ENCODE data around the gene CDKN2C.
"Not testable (repeated sequence)": the region's sequence is repeated elsewhere in the genome, so short reads cannot be mapped to it uniquely, and the experiment has no call there.

CDKN2C gene

DNA sequence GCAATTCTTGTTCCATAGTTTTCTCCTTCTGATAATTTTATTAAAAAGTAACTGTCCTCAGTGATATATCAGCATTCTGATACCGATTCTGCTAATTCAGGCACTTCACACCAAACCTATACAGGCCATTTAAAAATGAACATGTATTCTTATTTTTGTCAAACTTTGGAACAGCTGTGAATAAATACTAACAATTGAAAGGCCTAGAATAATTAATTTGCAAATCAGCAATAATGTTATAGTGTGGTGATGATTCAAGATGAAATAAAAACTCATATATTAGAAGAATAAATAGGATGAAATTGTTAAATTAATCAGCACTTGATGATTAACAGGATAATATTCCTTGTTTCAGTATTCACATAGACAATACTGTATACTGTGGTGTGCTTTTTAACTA is 9.9 kb downstream of the CDKN2C start:
- no peak for DNase-seq (ENCODE audit: low read depth)

DNA sequence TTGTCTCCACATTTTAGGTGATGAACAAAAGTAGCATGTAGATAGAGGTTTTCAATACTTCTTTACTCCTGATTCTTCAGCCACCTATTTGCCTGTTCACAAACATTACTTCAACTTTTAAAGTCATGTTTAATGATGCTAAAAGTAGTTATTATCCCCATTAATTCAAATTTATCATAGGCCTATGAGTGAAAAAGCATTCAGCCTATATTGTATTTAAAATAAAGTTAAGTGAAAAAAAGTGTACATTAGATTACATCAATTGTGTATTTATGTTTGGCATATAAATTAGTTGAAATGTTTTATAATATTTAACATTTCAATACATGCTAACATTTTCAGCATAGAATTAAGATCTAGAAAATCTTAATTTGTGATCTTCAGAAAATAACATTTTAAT is 10.5 kb downstream of the CDKN2C start:
- no peak for DNase-seq (ENCODE audit: low read depth)

DNA sequence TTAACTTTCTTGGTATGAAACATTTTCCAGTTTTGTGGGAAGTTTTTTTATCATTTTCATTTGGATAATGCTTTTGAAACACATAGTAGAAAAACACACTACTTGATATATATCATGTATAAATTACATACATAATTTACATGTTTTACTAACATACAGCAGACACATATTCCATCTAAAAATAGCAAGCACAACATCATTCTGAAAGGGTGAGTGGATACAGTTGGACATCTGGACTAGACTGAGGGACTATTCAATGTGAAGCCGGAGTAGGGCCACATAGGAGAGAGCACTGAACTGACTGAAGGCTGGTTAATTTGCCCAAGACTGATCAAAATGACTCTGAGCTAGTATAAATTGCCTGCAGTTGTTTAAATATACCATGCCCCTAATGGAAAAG is 11.7 kb downstream of the CDKN2C start:
- DNase-seq (ENCODE audit: low read depth): peak; percentile 46

DNA sequence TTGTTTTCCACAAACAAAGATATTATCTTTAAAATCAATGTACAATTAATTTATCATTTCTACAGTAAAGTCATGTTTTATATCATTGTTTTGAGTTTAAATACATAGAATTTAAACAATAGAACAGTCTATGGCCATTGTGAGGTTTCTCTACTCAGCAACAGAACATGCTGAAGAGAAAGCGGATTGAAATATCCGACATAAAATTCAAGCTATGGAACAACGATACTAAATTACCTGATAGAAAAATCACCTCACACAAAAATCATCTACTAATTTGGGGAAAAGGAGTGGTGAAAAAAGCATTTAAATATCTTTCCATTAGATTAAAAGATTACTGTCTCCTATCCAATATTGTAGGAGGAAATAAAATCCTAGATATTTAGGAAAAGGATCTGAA is 12.6 kb downstream of the CDKN2C start:
- DNase-seq (ENCODE audit: low read depth): no peak

DNA sequence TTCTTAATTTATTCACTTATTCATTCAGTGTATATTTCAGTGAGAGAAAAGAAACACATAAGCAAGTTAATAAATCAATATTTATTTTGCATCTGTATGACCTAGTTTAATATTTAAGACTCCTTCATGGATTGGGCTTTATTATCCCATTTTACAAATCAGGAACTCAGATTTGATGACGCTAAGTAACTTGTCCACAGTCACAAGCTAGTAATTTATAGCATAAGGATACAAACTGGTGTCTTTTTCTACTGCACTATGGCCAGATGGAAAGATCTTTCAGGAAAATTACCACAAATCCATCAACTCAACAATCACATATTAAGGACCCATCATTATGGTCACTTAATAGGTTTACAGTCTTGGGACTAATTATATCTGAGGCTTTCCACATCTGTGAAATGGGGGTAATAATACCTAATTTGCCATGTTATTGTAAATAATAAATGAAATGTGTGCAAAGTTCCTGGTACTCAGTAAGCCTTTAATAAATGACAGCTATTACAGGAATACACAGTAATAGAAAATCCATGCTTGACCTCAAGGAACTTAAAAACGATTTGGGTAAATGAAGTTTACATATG is 13.3 kb downstream of the CDKN2C start:
- no peak for DNase-seq (ENCODE audit: low read depth)

DNA sequence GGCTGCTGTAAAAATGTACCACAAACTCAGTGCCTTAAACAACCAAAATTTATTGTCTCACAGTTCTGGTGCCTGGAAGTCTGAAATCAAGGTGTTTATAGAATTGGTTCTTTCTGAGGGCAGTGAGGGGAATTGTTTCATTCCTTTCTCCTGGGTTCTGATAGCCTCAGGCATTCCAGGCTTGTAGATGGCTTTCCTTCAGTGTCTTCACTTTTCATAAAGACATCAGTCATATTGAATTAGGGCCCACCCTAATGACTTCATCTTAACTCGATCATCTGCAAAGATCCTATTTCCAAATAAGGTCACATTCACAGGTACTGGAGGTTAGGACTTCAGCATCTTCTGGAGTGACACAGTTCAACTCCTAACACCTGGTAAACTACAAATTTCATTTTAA is 15.0 kb downstream of the CDKN2C start:
- no peak for DNase-seq (ENCODE audit: low read depth)

DNA sequence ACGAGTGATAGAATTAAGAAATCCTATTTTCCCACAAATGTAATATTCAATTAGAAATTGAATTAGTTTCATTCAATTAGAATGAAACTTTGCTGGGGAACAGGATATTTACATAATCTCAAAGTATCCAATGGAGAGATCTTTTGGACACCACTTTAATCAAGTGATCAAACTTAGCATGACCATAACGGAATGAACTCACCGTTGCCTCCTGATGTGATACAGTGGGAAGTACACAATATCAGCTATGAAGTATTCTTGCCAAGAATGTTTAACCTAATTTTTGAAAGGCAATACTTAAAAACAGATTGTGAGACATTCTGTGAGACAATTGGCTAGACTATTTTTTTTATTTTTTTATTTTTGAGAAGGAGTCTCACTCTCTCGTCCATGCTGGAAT is 16.6 kb downstream of the CDKN2C start:
- no peak for DNase-seq (ENCODE audit: low read depth)

DNA sequence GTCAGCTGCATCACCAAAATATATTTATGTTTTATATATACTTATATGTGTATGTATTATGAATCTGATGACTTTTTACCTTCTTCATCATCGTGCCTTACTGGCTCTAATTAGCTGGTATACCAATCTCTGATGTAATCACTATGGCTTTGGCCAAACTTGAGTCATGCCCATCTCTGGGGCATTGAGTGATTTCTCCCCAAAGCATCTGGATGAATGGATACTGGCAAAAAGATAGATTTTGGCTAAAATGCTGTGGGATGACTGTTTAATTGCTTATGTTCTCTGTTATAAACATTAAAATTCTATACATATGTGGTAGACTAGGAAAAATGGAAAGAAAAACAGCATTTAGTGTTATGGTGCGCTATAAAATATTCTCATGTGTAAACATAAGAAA is 19.6 kb downstream of the CDKN2C start:
- DNase-seq (ENCODE audit: low read depth): peak; percentile 42

DNA sequence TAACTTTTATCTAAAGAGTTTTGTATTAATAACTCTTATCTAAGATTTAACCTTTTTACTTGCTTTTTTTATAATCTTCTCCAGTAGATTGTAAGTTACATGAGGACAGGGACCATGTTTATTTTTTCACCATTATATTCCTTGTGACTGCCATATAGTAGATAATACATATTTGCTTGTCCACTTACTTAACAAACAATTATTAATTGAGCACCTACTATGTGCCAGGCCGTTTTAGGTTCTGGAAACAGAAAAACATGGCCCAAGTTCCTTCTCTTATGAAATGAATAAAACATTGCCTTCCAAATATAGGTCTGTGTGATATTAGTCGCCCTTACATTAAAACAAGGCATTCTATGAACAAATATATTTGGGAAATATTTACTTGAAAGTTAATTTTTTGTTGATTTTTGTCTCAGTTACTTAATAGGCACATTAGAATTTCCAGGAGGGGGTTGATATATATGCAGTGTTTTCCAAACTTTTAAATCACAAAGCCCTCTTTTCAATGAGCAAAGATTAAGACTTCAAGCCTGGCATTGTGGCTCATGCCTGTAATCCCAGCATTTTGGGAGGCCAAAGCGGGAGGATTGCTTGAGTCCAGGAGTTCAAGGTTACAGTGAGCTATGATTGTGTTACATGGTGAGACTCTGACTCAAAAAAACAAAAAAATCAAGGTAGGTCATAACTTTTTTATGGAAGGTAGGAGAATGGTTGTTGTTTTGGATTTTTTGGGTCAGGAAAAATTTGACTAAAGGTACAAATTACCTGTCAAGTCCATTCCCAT is 22.7 kb downstream of the CDKN2C start:
- no peak for DNase-seq (ENCODE audit: low read depth)

DNA sequence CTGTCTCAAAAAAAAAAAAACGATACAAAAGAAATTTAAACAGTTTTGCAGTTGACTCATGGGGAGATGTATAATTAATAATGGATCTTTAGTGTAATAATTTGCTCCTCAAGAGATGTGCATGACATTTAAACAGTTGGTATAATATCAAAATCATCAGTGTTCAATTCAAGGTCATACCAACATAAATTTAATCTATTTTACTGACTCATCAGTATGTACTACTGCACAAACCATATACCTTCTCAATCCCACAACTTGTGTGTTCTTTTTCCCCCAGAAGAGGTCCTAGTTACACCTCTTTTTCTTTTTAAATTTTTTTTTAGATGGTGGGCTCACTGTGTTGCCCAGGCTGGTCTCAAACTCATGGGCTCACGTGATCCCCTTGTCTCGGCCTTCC is 23.6 kb downstream of the CDKN2C start:
- DNase-seq (ENCODE audit: low read depth): no peak

DNA sequence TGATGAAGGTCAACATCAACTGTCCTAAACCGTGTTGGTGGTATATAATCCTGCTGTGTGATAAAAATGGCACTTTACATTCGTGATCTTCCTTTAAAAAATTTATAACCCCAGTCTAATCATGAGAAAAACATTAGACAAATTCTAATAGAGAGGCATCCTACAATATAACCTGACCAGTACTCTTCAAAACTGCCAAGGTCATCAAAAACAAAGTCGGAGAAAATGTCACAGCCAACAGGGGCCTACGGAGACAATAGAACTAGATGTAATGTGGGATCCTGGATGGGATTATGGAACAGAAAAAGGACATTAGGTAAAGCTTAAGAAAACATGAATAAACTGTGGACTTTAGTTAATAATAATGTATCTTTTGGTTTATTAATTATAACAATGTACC is 25.0 kb downstream of the CDKN2C start:
- no peak for DNase-seq (ENCODE audit: low read depth)

DNA sequence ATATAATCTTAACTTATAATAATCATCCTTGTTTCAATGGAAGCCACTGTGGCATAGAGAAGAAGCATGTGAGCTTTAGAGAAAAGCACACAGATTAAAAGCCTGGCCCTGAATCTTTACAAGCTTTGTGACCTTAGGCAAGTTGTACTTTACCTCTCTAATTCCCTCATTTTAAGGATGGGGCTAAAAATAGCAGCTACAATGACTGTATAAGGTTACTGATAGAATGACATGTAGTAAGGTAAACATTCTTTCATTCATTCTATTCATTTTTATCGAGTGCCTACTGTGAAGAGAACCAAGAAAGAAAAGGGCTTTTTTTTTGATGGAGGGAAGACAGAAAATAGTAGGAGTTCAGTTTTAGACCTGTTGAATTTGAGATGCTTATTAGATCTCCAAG is 25.6 kb downstream of the CDKN2C start:
- DNase-seq (ENCODE audit: low read depth): no peak

DNA sequence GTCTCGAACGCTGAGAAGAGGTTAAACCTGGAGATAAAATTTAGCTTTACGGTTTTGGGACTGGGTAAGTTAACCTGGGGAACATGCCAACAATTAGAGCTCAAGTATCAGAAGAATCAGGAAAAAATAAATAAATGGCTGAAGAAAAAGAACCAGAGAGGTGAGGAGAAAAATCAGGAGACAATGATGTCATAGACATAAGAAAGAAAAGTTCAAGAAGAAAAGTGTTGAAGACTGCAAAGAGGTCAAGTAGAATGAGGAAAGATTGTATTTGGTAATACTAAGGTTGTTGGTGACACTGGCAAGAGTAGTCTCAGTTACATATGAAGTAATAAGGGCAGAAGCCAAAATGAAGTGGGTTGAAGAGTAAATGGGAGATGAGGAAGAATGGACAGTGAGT is 26.0 kb downstream of the CDKN2C start:
- DNase-seq (ENCODE audit: low read depth): no peak

DNA sequence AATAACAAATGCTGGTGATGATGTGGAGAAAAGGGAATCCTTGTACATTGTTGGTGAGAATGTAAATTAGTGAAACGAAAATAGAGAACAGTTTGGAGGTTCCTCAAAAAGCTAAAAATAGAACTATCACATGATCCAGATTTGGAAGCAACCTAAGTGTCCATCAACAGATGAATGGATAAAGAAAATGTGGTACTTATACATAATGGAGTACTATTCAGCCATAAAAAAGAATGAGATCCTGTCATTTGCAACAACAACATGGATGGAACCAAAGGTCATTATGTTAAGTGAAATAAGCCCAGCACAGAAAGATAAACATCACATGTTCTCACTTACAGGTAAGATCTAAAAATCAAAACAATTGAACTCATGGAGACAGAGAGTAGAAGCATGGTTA is 29.3 kb downstream of the CDKN2C start:
- not testable (repeated sequence) for DNase-seq (ENCODE audit: low read depth)

DNA sequence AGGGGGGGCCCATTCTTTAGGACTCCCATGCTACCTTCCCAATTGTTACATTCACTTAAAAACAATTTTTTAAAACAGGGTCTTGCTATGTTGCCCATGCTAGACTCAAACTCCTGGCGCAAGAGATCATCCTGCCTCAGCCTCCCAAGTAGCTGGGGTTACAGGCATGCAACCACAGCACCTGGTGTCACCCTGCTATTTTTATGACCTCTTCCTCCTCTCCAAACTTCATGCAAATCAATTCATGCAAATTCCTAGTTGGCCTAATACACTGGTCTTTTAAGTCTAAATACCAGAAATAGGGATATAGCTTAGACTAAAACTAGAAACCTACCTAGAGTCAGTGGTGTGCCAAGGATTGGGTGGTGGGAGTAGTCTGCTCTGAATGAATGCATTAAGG is 30.1 kb downstream of the CDKN2C start:
- no peak for DNase-seq (ENCODE audit: low read depth)

DNA sequence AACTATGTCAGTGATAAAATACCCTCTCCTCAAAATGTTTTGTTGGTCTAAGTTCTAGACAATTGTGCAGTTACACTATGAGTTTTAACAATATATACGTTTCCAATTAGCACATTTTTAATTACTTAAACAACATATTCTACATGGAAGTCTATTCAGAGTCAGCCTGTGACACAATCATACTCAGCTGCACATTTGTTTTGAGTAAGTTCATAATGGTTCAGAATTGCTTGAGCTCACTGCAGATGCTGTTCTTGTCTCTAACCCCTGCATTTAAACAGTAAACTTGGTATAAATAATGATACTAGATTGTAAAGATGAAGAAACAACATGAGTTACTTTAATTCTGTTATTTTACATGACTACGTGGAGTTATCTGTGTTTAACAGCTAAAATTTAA is 30.6 kb downstream of the CDKN2C start:
- DNase-seq (ENCODE audit: low read depth): no peak

DNA sequence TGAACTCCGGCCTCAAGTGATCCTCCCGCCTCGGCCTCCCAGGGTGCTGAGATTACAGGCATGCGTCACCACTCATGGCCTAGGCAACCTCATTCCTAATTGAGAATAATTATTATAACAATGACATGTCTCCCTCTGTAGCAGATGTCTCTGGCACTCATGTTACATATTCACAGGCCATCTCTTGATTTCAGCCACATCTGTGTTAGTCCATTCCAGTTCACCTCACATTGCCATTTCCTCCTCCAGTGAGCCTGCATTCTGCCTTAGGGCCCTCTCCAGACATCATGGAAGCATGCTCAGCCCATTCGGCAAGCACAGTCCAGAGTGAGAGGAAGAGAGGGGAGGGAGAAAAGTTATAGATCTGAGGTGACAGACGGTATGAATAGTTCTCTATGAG is 32.5 kb downstream of the CDKN2C start:
- no peak for DNase-seq (ENCODE audit: low read depth)

DNA sequence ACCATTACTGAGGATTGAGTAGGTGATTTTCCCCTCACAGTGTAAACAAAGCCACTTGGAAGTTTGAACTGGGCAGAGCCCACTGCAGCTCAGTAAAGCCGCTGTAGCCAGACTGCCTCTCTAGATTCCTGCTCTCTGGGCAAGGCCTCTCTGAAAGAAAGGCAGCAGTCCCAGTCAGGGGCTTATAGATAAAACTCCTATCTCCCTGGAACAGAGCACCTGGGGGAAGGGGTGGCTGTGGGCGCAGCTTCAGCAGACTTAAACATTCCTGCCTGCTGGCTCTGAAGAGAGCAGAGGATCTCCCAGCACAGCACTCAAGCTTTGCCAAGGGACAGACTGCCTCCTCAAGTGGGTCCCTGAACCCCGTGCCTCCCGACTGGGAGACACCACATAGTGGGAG is 35.5 kb downstream of the CDKN2C start:
- not testable (repeated sequence) for DNase-seq (ENCODE audit: low read depth)

DNA sequence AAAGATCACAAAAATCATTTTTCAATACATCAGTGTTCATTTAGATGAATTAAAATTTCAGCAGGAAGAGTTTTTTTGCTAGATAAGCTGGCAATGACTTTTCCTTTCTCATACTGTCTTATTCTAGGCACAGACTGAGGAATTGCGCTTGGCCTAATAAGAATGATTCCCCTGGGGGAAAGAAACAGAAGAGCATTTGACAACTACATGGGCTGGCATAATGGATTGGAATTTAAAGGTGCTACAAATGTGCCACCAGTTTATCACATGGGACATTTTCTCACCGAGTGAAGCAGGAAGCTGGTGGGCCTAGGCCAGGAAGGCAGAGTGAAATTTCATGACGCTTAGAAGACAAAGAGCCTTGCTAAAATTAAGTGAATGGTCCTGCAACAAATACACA is 39.3 kb downstream of the CDKN2C start:
- no peak for DNase-seq (ENCODE audit: low read depth)

DNA sequence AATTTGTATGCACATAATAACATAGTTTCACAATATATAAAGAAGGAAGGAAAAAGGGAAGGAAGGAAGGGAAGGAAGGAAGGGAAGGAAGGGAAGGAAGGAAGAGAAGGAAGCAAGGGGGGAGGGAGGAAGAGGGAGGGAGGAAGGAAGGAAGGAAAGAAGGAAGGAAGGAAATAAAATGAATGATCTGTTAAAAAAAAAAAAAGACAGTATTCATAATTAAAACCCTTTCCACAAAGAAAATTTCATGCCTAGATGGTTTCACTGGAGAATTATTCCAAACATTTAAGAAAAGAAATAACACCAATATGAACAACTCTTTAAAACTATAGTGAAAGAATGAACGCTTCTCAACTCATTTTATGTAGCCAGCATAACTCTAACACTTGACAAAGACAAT is 44.8 kb downstream of the CDKN2C start:
- DNase-seq (ENCODE audit: low read depth): no peak

DNA sequence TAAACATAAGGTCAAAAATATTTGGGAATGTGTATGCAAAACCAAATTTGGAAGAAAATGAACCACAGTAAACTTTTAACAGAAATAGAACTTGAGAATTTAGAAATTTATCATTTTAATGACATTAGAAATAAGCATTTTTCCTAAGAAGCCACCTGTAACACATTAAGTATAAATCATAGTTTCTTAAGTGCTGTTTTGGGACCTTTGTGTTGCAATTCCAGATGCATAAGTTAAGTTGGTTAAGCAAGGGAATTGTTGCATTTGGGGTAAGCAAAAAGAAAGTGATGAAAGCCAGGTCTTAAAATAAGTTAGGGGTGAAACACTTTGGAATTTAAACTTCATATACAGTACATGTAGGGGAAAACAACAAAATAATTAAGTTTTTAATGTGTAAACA is 49.8 kb downstream of the CDKN2C start:
- peak; percentile 3 for DNase-seq (ENCODE audit: low read depth)
